SK-N-SH (cell line): Measurements from ENCODE around the gene APH1A.

Experiments
- CTCF ChIP-seq: fragments of 200-600 bp; sonication (generic); IDR thresholded peaks from 2 replicates; pipeline ENCODE4 v1.6.1; 2017; ENCODE audit warnings: antibody characterized with exemption, mild to moderate bottlenecking, moderate library complexity
- EP300 ChIP-seq, 2 experiments: IDR thresholded peaks; 2 replicates each; pipeline versions ENCODE4 v1.4.0 to v1.6.1; 2012; ENCODE audit warnings: borderline replicate concordance in 1 of 2, low read depth in 1 of 2, low read length in 1 of 2
- FOXJ3 ChIP-seq: sonication (generic); formaldehyde crosslinking; IDR thresholded peaks from 2 replicates; pipeline ENCODE4 v1.5.1; 2020; ENCODE audit warnings: mild to moderate bottlenecking, missing genetic modification reagents
- RAD21 ChIP-seq: IDR thresholded peaks from 2 replicates; pipeline ENCODE4 v1.6.1; 2012; ENCODE audit warnings: mild to moderate bottlenecking, low read length
- SMC3 ChIP-seq: IDR thresholded peaks from 2 replicates; pipeline ENCODE4 v1.6.1; 2012; ENCODE audit warnings: low read depth, low read length, improper control_type of control experiment
- USF1 ChIP-seq: IDR thresholded peaks from 2 replicates; pipeline ENCODE4 v1.4.0; 2012; ENCODE audit warnings: low read depth, borderline replicate concordance
- TF ChIP-seq, protein P1 (sequence below): IDR thresholded peaks from 2 replicates; pipeline ENCODE4 v1.6.1; 2012; ENCODE audit warnings: mild to moderate bottlenecking, low read depth, low read length, moderate library complexity
- TF ChIP-seq, protein P2 (sequence below): IDR thresholded peaks from 2 replicates; pipeline ENCODE4 v1.4.0; 2012; ENCODE audit warnings: low read depth, borderline replicate concordance

- TF ChIP-seq SMC3, result no peak
- no peak for TF ChIP-seq USF1
- no peak for TF ChIP-seq CTCF
- no peak for TF ChIP-seq EP300 (IDR thresholded peaks at IDR 0.05; ENCODE audit: borderline replicate concordance in 1 of 2, low read depth in 1 of 2, low read length in 1 of 2)
- no peak for TF ChIP-seq FOXJ3 (CRISPR knock-in tag)
- TF ChIP-seq, protein P1, sequence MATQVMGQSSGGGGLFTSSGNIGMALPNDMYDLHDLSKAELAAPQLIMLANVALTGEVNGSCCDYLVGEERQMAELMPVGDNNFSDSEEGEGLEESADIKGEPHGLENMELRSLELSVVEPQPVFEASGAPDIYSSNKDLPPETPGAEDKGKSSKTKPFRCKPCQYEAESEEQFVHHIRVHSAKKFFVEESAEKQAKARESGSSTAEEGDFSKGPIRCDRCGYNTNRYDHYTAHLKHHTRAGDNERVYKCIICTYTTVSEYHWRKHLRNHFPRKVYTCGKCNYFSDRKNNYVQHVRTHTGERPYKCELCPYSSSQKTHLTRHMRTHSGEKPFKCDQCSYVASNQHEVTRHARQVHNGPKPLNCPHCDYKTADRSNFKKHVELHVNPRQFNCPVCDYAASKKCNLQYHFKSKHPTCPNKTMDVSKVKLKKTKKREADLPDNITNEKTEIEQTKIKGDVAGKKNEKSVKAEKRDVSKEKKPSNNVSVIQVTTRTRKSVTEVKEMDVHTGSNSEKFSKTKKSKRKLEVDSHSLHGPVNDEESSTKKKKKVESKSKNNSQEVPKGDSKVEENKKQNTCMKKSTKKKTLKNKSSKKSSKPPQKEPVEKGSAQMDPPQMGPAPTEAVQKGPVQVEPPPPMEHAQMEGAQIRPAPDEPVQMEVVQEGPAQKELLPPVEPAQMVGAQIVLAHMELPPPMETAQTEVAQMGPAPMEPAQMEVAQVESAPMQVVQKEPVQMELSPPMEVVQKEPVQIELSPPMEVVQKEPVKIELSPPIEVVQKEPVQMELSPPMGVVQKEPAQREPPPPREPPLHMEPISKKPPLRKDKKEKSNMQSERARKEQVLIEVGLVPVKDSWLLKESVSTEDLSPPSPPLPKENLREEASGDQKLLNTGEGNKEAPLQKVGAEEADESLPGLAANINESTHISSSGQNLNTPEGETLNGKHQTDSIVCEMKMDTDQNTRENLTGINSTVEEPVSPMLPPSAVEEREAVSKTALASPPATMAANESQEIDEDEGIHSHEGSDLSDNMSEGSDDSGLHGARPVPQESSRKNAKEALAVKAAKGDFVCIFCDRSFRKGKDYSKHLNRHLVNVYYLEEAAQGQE, result no peak
- TF ChIP-seq, protein P2, sequence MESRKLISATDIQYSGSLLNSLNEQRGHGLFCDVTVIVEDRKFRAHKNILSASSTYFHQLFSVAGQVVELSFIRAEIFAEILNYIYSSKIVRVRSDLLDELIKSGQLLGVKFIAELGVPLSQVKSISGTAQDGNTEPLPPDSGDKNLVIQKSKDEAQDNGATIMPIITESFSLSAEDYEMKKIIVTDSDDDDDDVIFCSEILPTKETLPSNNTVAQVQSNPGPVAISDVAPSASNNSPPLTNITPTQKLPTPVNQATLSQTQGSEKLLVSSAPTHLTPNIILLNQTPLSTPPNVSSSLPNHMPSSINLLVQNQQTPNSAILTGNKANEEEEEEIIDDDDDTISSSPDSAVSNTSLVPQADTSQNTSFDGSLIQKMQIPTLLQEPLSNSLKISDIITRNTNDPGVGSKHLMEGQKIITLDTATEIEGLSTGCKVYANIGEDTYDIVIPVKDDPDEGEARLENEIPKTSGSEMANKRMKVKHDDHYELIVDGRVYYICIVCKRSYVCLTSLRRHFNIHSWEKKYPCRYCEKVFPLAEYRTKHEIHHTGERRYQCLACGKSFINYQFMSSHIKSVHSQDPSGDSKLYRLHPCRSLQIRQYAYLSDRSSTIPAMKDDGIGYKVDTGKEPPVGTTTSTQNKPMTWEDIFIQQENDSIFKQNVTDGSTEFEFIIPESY, result no peak
- TF ChIP-seq RAD21, result no peak
Measured at GRCh38 chr1:150262388-150263320, 6.2 kb downstream of the APH1A start.
